Neural cell (in vitro differentiated cells): ENCODE results near the gene HCFC1.

Experiments used
- CTCF ChIP-seq: fragments of 450-650 bp; IDR thresholded peaks from 2 replicates; pipeline ENCODE4 v1.5.1; 2014; ENCODE audit warnings: antibody characterized with exemption, mild to moderate bottlenecking, moderate library complexity; ENCODE audit not compliant: poor library complexity, severe bottlenecking
- EP300 ChIP-seq: fragments of 450-650 bp; conservative IDR thresholded peaks from 2 replicates; pipeline ENCODE4 v1.6.1; 2014; ENCODE audit warnings: antibody characterized with exemption, mild to moderate bottlenecking, moderate library complexity; ENCODE audit not compliant: poor library complexity, severe bottlenecking
- EZH2 ChIP-seq: fragments of 200-600, 300-800 bp; shearing (Covaris generic), sonication (generic); IDR thresholded peaks from 2 replicates; pipeline ENCODE4 v1.6.1; 2014; ENCODE audit warnings: antibody characterized with exemption, low read length, borderline replicate concordance, mild to moderate bottlenecking; ENCODE audit not compliant: insufficient read depth, poor library complexity, severe bottlenecking
- MXI1 ChIP-seq: fragments of 450-650 bp; conservative IDR thresholded peaks from 2 replicates; pipeline ENCODE4 v1.6.1; 2014; ENCODE audit warnings: antibody characterized with exemption, mild to moderate bottlenecking; ENCODE audit not compliant: poor library complexity, severe bottlenecking
- POLR2AphosphoS5 ChIP-seq: IDR thresholded peaks from 2 replicates; pipeline ENCODE4 v1.6.1; 2012
- RAD21 ChIP-seq: fragments of 450-650 bp; conservative IDR thresholded peaks from 2 replicates; pipeline ENCODE4 v1.6.1; 2014; ENCODE audit warnings: antibody characterized with exemption, mild to moderate bottlenecking, moderate library complexity
- REST ChIP-seq: IDR thresholded peaks from 2 replicates; pipeline ENCODE4 v1.6.1; 2012; ENCODE audit warnings: borderline replicate concordance
- SMC3 ChIP-seq: fragments of 450-650 bp; conservative IDR thresholded peaks from 2 replicates; pipeline ENCODE4 v1.6.1; 2014; ENCODE audit warnings: antibody characterized with exemption, mild to moderate bottlenecking, moderate library complexity; ENCODE audit not compliant: poor library complexity
- TAF1 ChIP-seq: IDR thresholded peaks from 2 replicates; pipeline ENCODE4 v1.6.1; 2012; ENCODE audit warnings: low read depth

GRCh38 chrX:154000051-154000450 lies 28.4 kb upstream of the HCFC1 start:
- TF ChIP-seq CTCF (no peak), POLR2AphosphoS5 (no peak), EZH2 (no peak), RAD21 (no peak), MXI1 (no peak), SMC3 (no peak), TAF1 (no peak), EP300 (no peak), REST (no peak)
